NT2/D1 (cell line): ENCODE measurements around the gene NAPSA.

Source experiments
- DNase-seq: peaks from one replicate; pipeline ENCODE4 v3.0.0-alpha.2; 2011; ENCODE audit warnings: low read depth, low spot score
- H3K27me3 ChIP-seq: 2 replicates; pipeline ENCODE4 v1.6.0; 2011; ENCODE audit warnings: mild to moderate bottlenecking; ENCODE audit not compliant: insufficient read length, insufficient read depth
- H3K36me3 ChIP-seq: 2 replicates; pipeline ENCODE4 v1.6.1; 2011; ENCODE audit warnings: mild to moderate bottlenecking, low read length, mixed read lengths; ENCODE audit not compliant: insufficient read depth, insufficient read length
- H3K4me1 ChIP-seq: 2 replicates; pipeline ENCODE4 v1.5.1; 2011; ENCODE audit not compliant: insufficient read depth, insufficient read length
- H3K4me3 ChIP-seq: 2 replicates; pipeline ENCODE4 v1.5.1; 2011; ENCODE audit warnings: low read depth; ENCODE audit not compliant: insufficient read length
- H3K9ac ChIP-seq: 2 replicates; pipeline ENCODE4 v1.6.0; 2011; ENCODE audit warnings: low read depth; ENCODE audit not compliant: insufficient read length
- H3K9me3 ChIP-seq: 2 replicates; pipeline ENCODE4 v1.5.1; 2011; ENCODE audit warnings: mild to moderate bottlenecking, low read length; ENCODE audit not compliant: insufficient read depth
- SUZ12 ChIP-seq: IDR thresholded peaks from 2 replicates; pipeline ENCODE4 v1.6.1; 2011; ENCODE audit not compliant: insufficient read length, insufficient read depth; ENCODE audit errors: extremely low read depth
- YY1 ChIP-seq: IDR thresholded peaks from 2 replicates; pipeline ENCODE4 v1.6.1; 2011; ENCODE audit not compliant: insufficient read length, insufficient read depth
- ZNF274 ChIP-seq: IDR thresholded peaks from 2 replicates; pipeline ENCODE4 v1.6.1; 2011; ENCODE audit warnings: mild to moderate bottlenecking, low read depth, low read length

NAPSA gene

GRCh38 chr19:50322234-50322633 lies 43.2 kb downstream of the NAPSA start:
- DNase-seq: no peak
- Histone ChIP-seq H3K9me3 (no peaks in the 10 kb centered on the region), H3K36me3 (peaks cover 47% of the 10 kb centered on the region), H3K9ac (no peak overlapping the region), H3K27me3 (no peaks in the 10 kb centered on the region), H3K4me1 (peaks cover 6% of the 10 kb centered on the region), H3K4me3 (no peak overlapping the region)
- TF ChIP-seq ZNF274 (no peak), SUZ12 (no peak), YY1 (no peak)

GRCh38 chr19:50321831-50322230 lies 43.6 kb downstream of the NAPSA start:
- no peak overlapping the region for H3K4me3 ChIP-seq
- TF ChIP-seq YY1 (no peak), ZNF274 (no peak), SUZ12 (no peak)
- H3K36me3 ChIP-seq: peaks cover 49% of the 10 kb centered on the region
- no peaks in the 10 kb centered on the region for H3K27me3 ChIP-seq
- peaks cover 7% of the 10 kb centered on the region for H3K4me1 ChIP-seq
- no peak overlapping the region for H3K9ac ChIP-seq
- no peaks in the 10 kb centered on the region for H3K9me3 ChIP-seq
- DNase-seq: no peak

- DNase-seq: no peak
- peaks cover 49% of the 10 kb centered on the region for H3K36me3 ChIP-seq
- no peaks in the 10 kb centered on the region for H3K9me3 ChIP-seq
- H3K9ac ChIP-seq: no peak overlapping the region
- peaks cover 7% of the 10 kb centered on the region for H3K4me1 ChIP-seq
- H3K4me3 ChIP-seq: no peak overlapping the region
- TF ChIP-seq SUZ12: no peak
- TF ChIP-seq ZNF274: no peak
- TF ChIP-seq YY1: no peak
- no peaks in the 10 kb centered on the region for H3K27me3 ChIP-seq
These were observed 44.8 kb downstream of the NAPSA start for GRCh38 chr19:50320596-50320995.

GRCh38 chr19:50320051-50320450 lies 45.4 kb downstream of the NAPSA start:
- Histone ChIP-seq H3K9me3 (no peaks in the 10 kb centered on the region), H3K36me3 (peaks cover 49% of the 10 kb centered on the region), H3K4me3 (no peak overlapping the region), H3K4me1 (peaks cover 5% of the 10 kb centered on the region), H3K27me3 (no peaks in the 10 kb centered on the region), H3K9ac (no peak overlapping the region)
- no peak for DNase-seq
- TF ChIP-seq ZNF274 (no peak), SUZ12 (no peak), YY1 (no peak)

- no peak for DNase-seq
- Histone ChIP-seq H3K9ac (no peak overlapping the region), H3K4me3 (no peak overlapping the region), H3K36me3 (peaks cover 46% of the 10 kb centered on the region), H3K4me1 (peaks cover 5% of the 10 kb centered on the region), H3K27me3 (no peaks in the 10 kb centered on the region), H3K9me3 (no peaks in the 10 kb centered on the region)
- TF ChIP-seq YY1 (no peak), ZNF274 (no peak), SUZ12 (no peak)
These were observed 46.3 kb downstream of the NAPSA start for GRCh38 chr19:50319156-50319555.

GRCh38 chr19:50318438-50318837 lies 47.0 kb downstream of the NAPSA start:
- H3K4me3 ChIP-seq: no peak overlapping the region
- no peak overlapping the region for H3K9ac ChIP-seq
- no peaks in the 10 kb centered on the region for H3K9me3 ChIP-seq
- no peak for DNase-seq
- TF ChIP-seq YY1 (no peak), SUZ12 (no peak), ZNF274 (no peak)
- H3K27me3 ChIP-seq: no peaks in the 10 kb centered on the region
- H3K4me1 ChIP-seq: peaks cover 5% of the 10 kb centered on the region
- peaks cover 39% of the 10 kb centered on the region for H3K36me3 ChIP-seq

GRCh38 chr19:50317115-50317514 lies 48.3 kb downstream of the NAPSA start:
- Histone ChIP-seq H3K4me1 (peaks cover 5% of the 10 kb centered on the region), H3K9ac (no peak overlapping the region), H3K36me3 (peaks cover 28% of the 10 kb centered on the region), H3K27me3 (no peaks in the 10 kb centered on the region), H3K4me3 (no peak overlapping the region), H3K9me3 (no peaks in the 10 kb centered on the region)
- DNase-seq: no peak
- TF ChIP-seq YY1 (no peak), ZNF274 (no peak), SUZ12 (no peak)
